IPS-NIHi7 (cell line): ENCODE results near the gene LRRK1.

ENCODE experiments used
- DNase-seq: peaks from one replicate; pipeline ENCODE4 v3.0.0; 2012; ENCODE audit warnings: mixed read lengths; ENCODE audit errors: extremely low spot score

The LRRK1 gene

GRCh38 chr15:100980410-100981046 lies 61.4 kb downstream of the LRRK1 start:
- no peak for DNase-seq

- DNase-seq: no peak
These were observed 61.9 kb downstream of the LRRK1 start for GRCh38 chr15:100981086-100981485.

- no peak for DNase-seq
These were observed 64.1 kb downstream of the LRRK1 start for GRCh38 chr15:100983221-100983620.

GRCh38 chr15:100985401-100985800 lies 66.2 kb downstream of the LRRK1 start:
- DNase-seq: no peak

GRCh38 chr15:100986158-100986896 lies 67.2 kb downstream of the LRRK1 start:
- no peak for DNase-seq

GRCh38 chr15:100987143-100987542 lies 68.0 kb downstream of the LRRK1 start:
- DNase-seq: no peak

- DNase-seq: no peak
These were observed 69.1 kb downstream of the LRRK1 start for GRCh38 chr15:100988297-100988696.

GRCh38 chr15:100988857-100989256 lies 69.7 kb downstream of the LRRK1 start:
- no peak for DNase-seq

GRCh38 chr15:100994597-100995446 lies 75.7 kb downstream of the LRRK1 start:
- DNase-seq: no peak

- no peak for DNase-seq
These were observed 76.6 kb downstream of the LRRK1 start for GRCh38 chr15:100995471-100996430.

GRCh38 chr15:100997442-100997841 lies 78.3 kb downstream of the LRRK1 start:
- DNase-seq: no peak

GRCh38 chr15:100998630-100999029 lies 79.5 kb downstream of the LRRK1 start:
- no peak for DNase-seq

- DNase-seq: no peak
These were observed 80.2 kb downstream of the LRRK1 start for GRCh38 chr15:100999369-100999768.

GRCh38 chr15:101000271-101000681 lies 81.1 kb downstream of the LRRK1 start:
- no peak for DNase-seq

GRCh38 chr15:101001056-101001455 lies 81.9 kb downstream of the LRRK1 start:
- no peak for DNase-seq

GRCh38 chr15:101001796-101002195 lies 82.6 kb downstream of the LRRK1 start:
- DNase-seq: no peak

GRCh38 chr15:101003081-101003480 lies 83.9 kb downstream of the LRRK1 start:
- no peak for DNase-seq

GRCh38 chr15:101003706-101004105 lies 84.5 kb downstream of the LRRK1 start:
- DNase-seq: no peak

GRCh38 chr15:101004500-101004899 lies 85.3 kb downstream of the LRRK1 start:
- DNase-seq: no peak

GRCh38 chr15:101004986-101005747 lies 86.0 kb downstream of the LRRK1 start:
- DNase-seq: no peak
